GM18499 (cell line): ENCODE measurements around the gene KIRREL3.
A peak's percentile ranks its signal among the peaks of the same experiment; 100 is the strongest.

ENCODE experiments used
- ATAC-seq: cut with Tn5 transposase; IDR thresholded peaks from one replicate; pipeline ENCODE4 v1.9.1; 2021; ENCODE audit warnings: moderate number of reproducible peaks; ENCODE audit not compliant: insufficient read depth, unreplicated experiment

Gene KIRREL3

DNA sequence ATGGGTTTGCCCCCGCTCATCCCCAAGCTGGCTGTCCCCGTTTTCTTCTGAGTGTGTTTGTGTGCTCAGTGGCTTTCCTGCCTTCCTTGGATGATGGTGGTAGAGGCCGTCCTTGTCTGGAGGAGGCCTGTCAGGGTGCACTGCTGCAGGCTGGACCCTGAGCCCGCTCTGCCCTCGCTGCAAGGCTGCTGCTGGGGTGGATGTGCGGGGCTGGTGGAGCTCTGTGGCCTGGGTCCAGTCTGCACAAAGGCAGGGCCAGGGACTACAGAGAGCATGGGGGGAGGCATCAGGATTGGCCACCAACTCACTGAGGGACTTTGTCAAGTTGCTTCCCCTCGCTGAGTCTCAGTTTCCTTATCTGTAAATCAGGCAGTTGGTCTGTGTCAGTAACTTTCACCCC, 275.0 kb downstream of the KIRREL3 start:
- no peak for ATAC-seq

DNA sequence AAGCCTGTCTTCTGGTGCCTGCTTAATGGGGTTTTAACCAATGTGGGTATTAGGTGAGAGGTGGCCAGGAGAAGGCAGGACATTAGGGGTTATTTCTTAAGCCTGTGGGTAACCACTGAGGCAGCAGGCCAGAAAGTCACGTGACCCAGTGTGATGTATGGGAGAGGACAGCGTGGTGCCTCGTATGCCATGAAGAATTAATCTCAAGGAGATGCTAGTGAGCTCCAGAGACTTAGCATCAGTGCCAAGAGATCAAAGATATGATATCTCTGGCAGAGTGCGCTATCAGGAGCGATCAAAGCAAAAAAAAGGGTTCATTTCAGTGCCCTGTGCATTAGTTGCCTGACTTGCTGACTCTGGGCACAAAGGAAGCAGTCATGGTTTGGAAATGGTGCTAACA, 275.5 kb downstream of the KIRREL3 start:
- ATAC-seq: no peak

DNA sequence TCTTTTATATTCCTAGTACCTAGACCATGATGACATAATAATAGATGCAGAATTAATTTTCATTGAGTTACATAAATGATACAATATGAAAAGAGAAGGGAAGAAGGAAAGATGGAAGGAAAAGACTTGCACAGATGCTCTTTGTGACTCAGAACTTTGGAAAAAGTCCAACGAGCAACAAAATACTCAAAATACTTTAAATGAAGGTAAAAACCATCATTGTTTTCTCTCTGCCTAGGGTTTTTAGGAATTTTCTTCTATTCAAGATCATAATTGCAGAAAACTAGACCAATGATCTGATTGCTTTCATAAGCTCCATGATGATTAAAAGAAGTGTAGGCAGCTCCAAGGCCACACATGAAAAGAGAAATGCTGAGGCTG, 276.9 kb downstream of the KIRREL3 start:
- no peak for ATAC-seq

DNA sequence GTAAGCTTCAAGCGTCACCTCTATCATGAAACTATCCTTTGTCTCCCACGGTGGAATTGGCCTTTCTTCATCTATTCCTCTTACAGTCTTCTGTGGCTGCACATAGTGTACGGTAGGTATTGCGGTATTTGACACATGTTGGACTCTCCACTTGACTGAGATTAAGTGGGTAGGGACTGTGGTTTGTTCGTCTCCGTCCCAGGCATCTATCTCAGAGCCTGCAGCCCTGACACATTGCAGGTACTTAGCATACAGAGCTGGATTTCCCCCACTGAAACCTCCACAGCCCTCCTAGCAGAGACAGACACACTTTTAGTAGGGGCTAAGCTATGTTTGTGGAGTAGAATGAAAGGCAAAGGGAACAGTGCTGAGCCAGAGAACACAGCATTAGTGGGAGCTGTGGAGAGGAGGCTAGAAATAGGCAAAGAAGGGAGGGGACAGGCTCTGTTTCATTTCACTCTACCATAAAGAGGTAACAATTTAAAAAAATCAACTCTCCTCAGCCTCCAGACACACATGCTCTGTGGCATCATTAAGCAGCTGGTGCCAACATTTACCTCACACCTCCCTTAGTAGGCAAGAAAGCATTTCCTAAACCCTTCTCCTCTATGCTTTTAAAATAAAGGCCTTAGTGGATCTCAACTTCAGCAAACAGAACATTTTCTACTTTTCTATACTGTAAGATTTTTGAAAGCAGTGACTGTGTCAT, 277.5 kb downstream of the KIRREL3 start:
- ATAC-seq: no peak

DNA sequence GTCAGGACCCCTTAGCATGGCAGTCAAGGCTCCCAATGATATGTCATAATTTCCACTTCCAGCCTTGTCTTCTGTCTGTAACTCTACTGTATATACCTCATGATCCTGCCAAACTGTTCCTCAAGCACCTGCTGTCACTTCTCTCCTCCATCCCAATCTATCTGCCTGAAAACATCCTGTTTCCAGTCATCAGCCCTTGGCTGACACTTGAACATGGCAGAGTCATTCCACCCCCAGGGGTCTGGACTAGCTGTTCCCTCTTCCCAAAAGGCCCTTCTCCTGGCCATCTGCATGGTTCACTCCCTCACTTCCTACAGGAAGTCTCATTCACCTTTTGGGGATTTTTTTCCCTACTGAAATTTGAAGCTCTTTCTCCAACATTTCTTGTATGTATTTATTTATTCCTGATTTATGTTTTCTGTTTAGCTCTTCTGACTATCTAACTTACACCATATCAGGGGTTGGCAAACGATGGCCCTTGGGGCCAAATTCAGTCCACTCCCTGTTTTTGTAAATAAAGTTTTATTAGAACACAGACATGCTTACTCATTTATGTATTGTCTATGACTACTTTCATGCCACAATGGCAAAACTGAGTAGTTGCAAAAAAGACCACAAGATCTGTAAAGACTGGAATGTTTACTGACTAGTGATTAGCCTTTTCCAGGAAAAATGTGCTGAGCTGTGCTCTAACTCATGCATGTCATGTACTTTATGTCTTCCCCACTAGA, 278.4 kb downstream of the KIRREL3 start:
- ATAC-seq: no peak

DNA sequence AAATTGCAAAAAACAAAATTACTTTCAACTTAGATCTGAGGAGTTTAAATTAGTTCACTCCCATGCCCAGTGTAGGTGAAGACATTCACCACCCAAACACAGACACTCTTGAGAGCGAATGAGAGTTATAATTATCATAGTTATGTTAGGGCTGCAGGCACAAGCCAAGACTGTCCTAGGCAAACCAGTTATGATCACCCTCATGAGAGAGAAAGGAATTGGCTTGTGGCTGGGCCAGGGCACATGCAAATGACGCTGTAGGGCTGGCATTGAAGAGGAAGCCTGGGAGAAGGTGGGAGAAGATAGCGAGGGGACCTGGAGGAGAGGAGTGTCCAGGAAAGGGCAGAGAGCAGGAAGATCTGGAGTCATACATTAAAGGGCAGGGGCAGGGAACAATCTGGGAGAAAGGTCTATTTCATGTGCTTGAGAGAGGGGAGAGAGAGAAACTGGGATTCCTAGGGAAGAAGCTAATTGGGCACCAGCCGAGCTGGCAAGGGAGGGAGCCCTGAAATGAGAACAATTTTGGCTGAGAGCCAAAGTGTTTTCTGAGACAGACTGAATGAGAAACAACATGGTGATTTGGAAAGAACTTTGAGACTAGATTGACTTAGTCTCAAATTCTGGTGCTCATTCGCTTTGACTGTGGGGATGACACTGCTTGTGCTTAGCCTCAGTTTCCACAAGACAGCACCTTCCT, 279.9 kb downstream of the KIRREL3 start:
- no peak for ATAC-seq

DNA sequence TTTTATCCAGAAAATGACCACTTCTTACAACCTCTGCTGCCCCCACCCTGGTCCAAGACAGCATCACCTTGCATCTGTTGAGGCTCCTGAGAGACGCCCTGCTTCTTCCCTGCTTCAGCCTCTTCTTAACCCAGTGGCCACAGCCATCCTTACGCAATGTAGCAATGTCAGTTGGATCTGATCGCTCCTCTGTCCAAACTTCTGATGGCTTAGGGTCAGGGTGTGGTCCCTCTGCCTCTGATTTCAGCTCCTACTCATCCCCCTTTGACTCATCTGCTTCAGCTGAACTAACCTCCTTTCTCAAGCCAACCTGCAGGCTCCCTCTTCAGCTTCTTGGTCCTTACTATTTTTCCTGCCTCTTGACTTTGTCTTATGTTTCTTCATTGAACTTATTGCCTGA, 280.8 kb downstream of the KIRREL3 start:
- no peak for ATAC-seq

DNA sequence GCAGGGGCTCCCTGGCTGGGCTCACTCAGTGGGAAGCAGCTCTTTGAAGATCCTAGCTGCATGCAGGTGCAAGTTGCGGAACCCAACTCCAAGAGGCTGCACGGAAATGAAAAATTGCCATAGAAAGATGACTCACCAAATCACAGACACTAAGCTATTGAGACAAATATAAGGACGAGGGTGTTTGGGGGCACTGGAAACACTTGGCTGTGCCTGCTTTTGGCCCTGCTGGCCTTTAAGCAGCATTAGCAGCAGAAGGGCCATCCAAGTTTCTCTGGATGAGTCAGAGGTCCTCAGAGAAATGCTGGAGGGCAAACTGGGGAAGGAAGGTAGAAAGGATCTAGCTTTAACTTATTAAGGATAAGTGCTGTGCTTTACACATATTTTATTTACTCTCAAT, 282.3 kb downstream of the KIRREL3 start:
- ATAC-seq: no peak

DNA sequence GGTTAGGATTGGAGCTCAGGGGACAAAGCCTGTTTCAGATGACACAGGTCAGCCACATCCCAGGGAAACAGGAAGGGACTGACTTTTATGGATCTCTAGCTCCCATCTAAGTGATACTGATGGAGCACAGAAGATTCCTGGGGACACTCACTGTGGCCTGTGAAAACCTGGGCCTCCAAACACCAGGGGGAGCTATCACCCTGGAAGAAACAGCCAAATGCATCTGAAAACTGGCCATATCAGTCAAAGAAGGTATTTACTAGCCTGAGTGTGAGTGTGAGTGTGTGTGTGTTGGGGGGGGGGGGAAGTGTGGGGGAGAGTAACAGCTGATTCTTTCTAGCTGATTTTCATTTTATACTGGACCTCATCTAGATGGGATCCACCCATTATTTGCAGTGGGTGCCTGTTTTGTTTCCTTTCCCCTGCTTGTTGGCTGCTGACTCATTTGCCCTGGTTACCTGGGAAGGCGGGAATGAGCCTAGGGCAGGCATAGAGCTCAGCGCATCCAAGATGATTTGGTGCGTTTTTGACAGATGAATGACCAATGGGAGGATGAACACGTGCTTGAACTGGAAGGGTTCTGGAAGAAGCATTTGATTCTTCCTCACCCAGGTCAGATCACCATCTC, 284.0 kb downstream of the KIRREL3 start:
- no peak for ATAC-seq

DNA sequence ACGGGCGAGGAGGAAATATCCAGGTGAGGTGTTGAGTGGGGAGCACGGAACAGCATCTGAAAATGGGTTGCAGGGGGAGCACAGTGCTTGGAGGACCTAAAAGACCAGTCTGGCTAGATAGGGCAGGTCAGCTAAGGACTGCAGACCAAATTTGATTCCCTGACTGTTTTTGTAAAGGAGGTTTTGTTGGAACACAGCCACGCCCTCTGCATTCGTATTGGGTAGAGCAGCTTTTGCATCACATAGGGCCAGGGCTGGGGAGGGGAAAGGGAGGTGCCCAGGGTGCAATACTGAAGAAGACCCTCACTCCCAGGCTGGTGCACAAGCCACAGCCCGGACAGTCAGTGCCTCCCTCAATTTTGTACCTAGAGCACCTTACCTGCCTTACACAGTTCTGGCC, 286.8 kb downstream of the KIRREL3 start:
- no peak for ATAC-seq

DNA sequence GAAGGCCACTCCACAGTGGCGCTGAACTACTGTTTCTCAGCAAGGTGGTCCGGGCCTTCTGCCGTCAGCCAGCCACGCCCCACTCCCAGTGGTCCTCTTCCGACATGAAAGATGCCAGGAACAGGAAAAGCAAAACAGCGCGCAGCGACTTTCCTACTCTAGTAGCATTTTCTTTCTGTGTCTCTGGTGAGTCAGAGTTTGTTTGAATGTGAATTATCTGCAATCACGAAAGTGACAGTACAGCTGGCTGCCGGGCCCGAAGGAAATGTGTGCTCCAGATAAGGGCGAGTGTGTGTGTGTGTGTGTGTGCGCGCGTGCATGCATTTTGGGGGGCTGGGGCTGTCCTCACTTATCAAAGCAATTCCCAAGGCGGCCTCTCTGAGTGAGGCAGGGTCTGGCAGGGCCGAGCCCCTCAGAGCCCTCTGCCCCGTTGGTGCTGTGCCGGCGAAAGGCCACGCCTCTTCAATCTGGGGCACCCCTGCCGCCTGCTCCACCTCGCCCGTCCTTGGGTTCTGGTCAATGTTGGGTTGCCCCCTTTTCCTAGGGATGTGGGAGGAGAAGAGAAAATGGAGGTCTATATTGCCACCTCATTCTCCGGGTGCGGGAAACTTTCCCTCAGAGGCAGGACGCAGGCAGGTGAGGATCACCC, 288.5 kb downstream of the KIRREL3 start:
- ATAC-seq: no peak

DNA sequence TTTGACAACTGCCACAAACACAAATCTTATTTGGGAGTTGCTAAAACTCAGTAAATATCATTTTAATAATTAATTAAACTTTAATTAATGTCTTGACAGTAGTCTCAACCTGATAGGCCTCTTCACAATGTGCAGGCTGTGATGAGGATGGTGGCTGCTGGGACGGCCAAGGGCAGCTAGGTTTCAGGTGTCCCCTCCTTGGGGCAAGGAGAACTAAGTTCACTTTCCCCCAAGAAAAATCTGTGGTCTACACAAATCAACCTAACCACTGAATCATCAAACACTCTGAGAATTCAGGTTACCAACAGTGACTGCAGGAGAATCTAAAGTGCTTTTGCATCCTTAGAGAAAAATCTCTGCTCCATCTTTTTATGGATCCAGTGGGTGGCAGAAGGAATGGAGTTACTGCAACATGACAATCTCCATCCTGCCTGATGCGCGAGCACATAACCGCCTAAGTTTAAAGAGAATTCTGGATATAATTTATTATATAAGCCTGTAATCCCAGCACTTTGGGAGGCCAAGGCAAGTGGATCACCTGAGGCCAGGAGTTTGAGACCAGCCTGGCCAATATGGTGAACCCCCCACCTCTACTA, 289.7 kb downstream of the KIRREL3 start:
- no peak for ATAC-seq

DNA sequence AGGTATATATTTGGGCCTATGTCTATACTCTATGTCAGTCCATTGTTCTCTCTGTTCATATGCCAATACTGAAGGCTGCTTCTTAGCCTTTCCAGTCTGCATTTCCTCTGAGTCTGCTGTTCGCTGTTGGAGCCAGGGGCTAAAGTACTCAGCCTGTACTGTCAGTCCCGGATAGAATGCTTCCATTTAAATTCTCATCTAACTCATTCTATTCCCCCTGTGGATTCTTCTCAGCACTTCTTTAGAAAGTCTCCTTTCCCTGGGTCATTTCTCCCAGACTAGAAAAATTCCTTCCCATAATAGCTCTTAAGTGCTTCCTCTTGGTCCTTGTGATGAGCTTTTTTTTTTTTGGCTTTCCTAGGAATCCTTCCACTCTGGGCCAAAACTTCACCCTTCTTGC, 293.1 kb downstream of the KIRREL3 start:
- no peak for ATAC-seq

DNA sequence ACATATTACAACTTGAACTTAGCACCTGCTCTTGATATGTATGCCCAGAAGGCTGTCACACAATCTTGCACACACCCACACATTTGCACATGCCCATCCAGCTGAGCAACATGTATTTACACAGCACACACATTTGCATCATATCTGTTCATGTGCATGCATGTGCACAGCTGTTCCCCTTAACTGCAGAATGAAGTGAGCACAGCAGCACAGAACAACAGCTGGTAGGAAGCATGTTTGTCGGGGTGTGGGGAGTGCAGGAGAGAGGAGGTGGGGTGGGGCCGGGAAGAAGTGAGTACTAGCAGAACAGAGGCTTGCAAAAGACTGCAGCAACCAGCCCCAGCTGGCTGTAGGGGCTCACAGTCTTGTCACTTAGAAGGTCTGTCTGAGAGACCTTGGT, 296.5 kb downstream of the KIRREL3 start:
- ATAC-seq: no peak

DNA sequence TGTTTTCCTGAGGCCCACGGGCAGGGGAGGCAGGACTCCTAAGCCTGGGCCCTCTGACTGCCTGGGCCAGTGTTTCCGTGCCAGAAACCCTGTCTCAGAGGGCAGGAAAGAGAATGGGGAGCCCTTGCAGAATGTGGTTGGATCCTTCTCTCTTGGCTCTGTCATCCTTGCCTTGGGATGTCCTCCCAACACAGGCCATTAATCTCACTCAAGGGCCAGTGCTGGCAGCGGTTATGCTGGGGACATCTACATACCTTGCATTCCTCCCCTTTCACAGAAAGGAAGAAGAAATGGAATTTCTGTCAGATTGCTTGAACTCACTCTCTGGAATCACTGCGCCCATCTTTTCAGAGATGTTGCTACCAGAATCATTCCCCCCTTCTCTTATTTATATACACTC, 296.9 kb downstream of the KIRREL3 start:
- ATAC-seq: no peak

DNA sequence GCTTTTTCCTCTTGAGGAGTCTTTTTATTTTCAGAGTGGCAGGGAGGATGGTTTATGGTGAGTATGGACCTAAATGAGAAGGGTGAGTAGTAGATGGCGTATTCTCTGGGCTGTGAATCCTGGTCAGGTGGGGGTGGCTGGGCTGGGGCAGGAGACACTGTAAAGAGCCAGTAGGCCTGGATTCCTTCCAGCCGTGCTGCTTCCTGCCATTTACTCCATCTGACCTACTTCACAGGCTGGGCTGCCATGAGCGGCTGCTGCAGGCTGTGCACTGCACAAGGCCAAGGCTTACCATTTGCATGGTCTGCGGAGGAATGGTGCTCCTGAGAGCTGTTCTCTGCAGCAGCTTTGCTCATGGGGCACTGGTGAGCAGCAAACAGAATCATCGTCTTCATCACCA, 297.6 kb downstream of the KIRREL3 start:
- no peak for ATAC-seq

DNA sequence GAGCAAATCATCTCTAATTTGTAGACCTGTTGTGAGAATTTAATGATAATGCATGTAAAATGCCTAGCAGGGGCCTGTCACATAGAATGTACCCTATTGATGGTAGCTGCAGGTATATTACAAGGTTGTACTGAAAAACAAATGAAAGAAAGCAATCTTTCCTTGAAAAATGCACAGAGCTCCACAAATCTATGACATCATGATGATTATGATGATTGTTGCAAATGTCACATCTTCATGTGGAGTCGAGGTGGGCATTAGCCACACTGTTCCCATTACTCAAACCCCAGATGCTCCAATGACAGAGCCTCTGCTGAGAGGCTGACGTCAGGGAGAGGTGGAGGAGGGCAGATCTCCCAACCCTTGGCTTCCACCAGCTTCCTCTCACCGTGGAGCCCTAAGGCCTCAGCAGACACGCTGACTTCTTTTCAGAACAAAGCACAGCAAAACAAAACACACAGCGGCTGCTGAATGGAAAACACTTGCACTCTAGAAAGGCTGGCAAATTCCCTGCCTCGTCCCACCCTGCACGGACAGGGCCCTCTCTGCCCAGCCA, 298.3 kb downstream of the KIRREL3 start:
- no peak for ATAC-seq

DNA sequence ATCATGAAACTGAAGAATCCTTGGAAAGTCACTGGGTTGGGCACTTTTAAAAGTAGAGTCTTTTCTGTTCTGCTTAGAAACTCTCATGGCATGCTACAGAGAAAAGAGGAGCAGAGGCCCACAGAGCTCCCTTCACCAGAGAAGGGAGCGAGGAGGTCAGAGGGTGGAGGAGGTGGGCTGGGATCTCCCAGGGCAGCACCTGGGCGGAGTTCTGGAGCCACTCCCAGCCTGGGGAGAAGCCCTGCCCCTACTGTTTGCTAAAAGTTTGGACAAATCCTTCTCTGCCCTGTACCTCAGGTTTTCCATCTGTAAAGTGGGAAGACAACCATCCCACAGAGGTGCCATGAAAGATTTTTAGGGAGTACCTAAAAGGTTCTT, 299.1 kb downstream of the KIRREL3 start:
- no peak for ATAC-seq

DNA sequence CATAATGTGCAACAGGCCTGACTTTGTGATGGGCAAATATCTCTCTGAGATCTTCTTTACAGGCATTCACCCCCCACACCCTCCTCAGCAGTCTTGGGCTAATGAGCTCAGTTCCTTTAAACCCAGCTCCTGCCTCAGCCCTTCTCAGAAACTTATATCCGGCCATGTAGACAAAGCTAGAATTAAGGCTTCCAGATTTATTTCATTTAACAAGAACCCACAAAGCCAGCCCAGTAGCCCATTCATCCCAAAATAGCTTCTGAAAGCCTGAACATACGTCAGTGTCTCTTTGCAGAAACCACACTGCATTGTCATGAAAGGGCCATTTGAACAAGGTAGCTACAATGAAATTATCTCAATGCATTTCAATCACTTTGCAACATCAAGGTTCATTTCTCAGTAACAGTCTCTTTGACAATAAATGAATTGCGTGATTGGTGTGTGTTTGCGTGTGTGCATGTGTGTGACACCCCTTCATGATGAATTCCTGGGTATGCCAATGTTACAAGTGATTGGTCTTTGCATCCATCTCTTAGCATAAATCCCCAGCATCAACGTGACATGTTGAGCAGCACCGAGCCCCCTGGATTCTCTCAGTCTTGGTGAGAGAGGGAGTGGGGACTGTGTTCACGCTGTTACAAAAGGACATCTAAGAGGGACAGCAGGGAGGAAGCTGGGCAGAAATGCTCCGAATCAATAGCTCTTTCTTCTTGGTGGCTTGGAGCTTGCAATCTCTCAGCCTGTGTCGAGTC, 299.6 kb downstream of the KIRREL3 start:
- ATAC-seq: peak; percentile 70
